Stimulated activated CD4-positive, alpha-beta T cell treated with anti-CD3 and anti-CD28 coated beads, Interleukin-2, amount 100 ng/mL, for 48 hours (primary cell): Measurements from ENCODE around the gene ACVR1C.
"Not testable (repeated sequence)": the region's sequence is repeated elsewhere in the genome, so short reads cannot be mapped to it uniquely, and the experiment has no call there.

Experiments used
- DNase-seq, 2 donors: peaks; one replicate each; pipeline ENCODE4 v3.0.0-alpha.2; 2020

ACVR1C gene

DNA sequence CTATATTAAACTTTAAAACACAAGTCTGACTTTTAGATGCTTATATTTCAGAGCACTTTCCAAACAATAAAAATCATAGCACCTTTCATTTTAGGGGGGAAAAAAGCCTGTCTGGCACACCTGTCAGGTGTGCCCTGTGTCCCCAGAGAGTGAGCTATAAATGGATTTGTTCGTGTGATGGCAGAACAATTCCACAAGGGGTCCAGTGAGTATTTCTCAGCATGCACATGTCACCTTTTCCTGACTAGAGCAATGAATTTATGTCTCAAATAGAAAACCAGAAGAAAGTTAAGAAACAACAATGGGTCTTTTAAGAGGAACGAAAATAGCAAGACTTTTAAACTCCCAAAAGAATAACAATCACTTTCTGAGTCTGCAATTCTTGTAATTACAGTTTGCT is 55.9 kb downstream of the ACVR1C start:
- DNase-seq, result no peak

DNA sequence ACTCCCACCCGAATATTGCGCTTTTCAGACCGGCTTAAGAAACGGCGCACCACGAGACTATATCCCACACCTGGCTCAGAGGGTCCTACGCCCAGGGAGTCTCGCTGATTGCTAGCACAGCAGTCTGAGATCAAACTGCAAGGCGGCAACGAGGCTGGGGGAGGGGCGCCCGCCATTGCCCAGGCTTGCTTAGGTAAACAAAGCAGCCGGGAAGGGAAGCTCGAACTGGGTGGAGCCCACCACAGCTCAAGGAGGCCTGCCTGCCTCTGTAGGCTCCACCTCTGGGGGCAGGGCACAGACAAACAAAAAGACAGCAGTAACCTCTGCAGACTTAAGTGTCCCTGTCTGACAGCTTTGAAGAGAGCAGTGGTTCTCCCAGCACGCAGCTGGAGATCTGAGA is 62.0 kb downstream of the ACVR1C start:
- not testable (repeated sequence) for DNase-seq

DNA sequence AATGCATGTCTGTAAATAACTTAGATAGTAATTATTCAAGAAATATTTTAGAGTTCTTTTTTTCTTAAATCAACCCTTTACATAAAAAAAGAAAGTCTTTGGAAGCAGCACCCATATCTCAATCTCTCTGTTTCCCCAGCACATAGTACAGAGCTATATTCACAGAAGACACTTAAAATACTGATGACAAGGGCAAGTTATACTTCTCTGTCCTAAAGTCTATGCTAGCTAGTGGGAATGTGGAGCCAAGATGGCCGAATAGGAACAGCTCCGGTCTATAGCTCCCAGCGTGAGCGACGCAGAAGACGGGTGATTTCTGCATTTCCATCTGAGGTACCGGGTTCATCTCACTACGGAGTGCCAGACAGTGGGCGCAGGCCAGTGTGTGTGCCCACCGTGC is 62.6 kb downstream of the ACVR1C start:
- not testable (repeated sequence) for DNase-seq

GRCh38 chr2:157565550-157565949 is 63.1 kb downstream of the ACVR1C start:
- DNase-seq, result no peak

- no peak for DNase-seq
Observed at GRCh38 chr2:157559890-157560289, 68.8 kb downstream of the ACVR1C start.

GRCh38 chr2:157559461-157559860 is 69.2 kb downstream of the ACVR1C start:
- DNase-seq, result no peak

DNA sequence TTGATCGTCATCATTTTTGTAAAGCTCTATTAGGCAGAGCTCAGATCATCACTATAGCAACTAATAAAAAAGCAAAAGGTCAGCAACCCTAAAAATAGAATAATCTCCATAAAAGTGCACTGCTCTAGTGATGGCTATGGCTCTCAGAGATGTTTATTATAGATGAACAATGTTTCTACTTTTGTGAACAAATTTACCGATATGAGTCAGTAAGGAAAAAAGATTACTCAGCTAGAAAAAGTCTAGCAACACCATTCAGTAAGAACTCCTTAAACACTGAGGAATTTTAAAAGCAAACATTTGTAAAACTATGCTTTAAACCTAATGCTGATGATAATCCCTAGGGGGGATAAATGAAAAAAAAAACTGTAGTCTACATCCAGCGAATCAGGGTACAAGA is 69.6 kb downstream of the ACVR1C start:
- no peak for DNase-seq

DNA sequence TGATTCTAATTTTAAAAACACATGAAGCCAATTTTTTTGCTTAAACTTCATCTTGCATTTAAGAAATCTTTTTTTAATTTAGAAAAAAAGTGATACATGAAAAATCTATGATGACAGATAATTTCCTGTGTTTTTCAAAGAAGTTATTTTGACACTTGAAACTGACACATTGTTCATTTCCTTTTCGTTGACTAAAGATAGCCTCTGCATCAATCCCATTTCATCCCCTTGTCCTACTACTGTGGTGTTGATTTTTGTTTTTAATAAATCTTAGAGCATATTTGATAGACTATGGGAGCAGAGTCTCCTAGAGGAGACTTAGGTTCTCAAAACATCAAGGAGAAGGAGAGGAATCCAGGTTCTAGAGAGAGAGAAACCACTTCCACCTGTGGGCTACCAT is 70.9 kb downstream of the ACVR1C start:
- no peak for DNase-seq

DNA sequence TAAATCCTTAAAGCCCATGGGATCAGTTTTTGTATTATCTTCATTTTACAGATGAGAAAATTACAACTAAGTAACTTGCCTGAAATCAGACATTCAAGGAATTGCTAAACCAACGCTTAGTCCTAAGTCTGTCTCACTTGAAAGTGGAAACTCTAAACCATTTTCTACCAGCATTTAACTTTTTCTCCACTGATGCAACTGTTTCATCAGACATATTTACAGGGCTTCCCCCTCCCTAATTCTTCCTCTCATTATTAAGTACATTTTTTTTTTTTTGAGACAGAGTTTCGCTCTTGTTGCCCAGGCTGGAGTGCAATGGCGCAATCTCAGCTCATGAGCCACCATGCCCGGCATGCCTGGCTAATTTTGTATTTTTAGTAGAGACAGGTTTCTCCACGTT is 88.6 kb downstream of the ACVR1C start:
- no peak for DNase-seq

DNA sequence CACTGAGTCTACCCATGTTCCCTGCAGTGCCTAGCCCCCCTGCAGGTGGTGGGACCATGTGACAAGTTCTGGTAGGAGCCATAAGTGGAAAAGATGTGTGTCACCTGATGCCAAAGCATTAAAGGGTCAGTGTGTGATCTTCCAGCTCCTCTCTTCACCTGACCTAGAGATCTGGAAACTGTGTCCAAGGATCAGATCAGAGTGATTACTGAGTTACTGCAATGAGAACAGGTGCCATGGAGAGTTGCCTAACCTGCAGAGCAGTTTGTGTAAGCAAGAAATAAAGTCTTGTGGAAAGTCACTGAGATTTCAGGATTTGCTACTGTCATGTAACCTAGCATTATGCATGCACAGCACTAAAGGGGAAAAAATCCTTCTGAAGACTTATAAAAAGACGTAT is 90.6 kb downstream of the ACVR1C start:
- no peak for DNase-seq

DNA sequence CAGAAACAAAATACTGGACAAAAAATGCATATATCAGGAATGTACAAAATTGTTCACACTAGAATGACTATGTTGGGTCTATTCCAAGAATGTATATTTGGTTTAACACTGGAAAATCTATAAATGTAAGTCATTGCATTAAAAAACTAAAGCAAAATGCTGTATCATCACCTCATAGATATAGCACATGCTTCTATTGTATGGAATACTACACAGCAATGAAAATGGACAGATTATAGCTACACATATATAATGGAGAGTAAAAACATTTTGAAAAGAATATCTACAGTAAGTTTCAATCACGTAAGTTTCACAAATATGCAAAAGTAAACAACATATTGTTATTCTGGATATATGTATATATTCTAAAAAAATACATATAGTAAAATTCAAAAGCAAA is 91.8 kb downstream of the ACVR1C start:
- no peak for DNase-seq

DNA sequence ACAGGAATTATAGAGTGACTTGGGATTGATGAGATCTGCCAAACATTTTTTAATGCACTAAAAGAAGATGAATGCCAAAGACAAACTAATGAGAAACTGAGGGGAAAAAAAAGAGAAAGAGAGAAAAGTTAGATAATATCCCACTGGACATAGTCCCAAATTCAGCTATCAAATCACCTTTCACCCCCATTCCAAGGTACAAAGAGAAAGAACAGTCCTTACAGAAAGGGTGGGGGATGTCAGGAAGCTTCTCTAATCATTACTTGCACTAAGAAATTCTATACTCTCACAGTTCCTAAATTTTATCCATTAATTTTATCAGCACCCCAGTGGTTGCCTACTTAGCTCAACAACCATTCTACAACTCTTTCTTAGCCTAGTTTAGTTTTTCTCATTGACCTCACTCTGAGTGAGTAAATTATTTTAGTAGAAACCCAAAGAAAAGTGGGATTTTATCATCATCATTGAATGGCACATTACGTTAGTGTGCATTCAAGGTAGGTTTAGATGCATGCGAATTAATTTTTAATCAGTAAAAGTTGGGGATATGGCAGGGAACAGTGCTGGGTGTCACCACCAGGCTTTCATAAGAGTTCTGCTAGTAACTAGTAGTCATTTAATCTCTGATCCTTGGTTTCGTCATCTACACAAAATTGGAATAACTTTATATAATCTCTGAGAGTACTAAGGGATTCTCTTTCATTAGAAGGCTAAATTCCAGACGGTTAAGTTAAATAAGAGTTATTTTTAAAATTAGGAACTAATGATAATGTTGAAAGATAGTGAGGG is 99.5 kb downstream of the ACVR1C start:
- no peak for DNase-seq

DNA sequence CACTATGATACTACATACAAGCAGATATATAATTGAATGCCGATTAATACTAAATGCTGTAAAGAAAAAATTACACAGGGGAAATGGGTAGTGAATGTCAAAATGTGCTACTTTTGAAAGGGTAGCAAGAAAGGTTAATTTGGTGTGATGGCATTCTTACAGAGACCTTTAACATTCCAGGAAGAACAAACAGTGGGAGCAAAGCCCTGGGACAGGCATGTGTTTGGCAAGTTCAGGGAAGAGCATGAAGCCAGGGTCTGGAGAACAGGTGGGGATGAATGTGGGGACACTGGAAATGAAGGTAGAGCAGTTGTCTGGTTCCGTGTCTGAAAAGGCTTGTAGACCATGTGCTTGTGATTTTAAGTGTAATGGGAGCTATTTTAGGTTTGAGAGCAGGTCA is 102.6 kb downstream of the ACVR1C start:
- no peak for DNase-seq

DNA sequence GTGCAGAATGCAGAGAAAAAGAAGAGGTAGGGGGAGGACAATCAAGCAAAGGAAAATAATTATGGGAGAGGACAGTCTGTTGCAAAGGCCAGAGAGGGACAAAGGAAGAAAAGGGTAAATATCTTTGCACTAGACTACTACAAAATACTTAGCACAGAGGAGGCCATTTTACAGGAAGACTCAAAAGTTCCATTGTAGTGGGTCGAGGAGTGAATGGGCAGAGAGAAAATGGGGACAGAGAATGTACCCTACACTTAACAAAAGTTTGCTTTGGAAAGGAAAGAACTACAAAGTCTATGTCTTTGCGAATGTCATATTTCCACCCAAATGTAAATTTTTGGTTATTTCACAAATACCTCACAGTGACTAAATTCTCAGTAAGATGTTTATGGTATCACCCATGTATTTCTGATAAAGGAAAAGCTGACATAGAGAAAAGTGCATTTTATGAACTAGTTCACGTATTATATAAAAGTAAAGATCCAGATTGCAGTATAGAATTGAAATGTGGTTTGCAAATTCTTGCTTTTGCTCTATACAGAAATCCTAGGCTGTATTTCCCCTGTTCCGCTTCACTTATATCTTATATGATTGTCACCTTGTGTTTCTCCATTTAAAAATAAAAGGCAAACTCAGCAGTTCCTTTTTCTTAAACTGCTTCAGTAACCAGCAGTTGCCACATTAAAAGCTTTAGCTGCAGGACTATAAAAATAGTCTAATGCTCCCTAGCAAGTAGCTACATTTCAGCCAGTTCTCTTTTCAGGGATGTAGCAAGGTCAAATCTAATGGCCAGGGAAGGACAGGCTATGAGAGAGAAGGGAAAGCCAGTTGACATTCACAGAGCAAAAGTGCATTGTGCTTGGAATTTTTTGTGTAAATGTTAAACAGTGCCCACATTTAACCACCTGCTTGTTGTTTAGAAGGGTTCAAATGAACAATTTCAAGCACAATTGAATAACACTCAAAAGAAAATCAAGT is 105.1 kb downstream of the ACVR1C start:
- DNase-seq, result no peak

DNA sequence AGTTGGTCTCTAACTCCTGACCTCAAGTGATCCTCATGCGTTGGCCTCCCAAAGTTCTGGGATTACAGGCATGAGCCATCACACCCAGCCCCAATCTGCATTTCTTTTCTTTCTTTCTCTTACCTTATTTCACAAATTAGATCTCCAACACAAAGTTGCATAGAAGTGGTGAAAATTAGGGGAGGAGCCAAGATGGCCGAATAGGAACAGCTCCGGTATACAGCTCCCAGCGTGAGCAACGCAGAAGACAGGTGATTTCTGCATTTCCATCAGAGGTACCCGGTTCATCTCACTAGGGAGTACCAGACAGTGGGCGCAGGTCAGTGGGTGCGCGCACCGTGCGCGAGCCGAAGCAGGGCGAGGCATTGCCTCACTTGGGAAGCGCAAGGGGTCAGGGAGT is 113.7 kb downstream of the ACVR1C start:
- not testable (repeated sequence) for DNase-seq

GRCh38 chr2:157509744-157510143 is 118.9 kb downstream of the ACVR1C start:
- no peak for DNase-seq

GRCh38 chr2:157508676-157509075 is 120.0 kb downstream of the ACVR1C start:
- DNase-seq, result no peak

- no peak for DNase-seq
Observed at GRCh38 chr2:157506586-157506985, 122.1 kb downstream of the ACVR1C start.

DNA sequence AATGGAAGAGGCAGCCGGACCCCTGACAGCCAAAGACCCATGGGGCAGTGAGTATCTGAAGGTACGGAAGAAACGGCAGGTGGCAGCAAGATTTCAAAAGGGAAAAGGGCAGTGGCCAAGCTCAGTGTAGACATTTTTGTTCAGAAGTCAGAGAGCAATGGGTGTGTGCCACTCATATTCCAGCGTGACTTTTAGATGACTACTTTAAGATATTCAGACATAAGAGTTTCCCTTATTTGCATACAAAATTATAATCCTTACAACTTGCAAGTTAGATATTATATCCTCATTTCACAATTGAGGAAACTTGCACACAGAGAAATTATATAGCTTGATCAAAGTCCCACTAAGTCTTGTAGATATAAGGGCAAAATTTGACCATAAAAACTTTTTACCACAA is 124.0 kb downstream of the ACVR1C start:
- no peak for DNase-seq

DNA sequence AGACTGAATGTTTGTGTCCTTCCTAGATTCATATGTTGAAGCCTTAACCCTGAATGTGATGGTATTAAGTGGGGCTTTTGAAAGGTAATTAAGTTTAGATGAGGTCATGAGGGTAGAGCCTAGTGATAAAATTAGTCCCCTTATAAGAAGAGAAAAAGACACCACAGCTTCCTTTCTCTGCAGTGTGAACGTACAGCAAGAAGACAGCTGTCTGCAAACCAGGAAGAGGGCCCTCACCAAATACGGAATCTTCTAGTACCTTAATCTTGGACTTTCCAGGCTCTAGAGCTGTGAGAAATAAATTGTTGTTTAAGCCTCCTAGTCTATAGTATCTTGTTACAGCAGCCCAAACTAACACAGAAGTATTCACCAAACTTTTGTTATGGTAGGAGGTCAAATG is 127.6 kb downstream of the ACVR1C start:
- DNase-seq, result no peak

DNA sequence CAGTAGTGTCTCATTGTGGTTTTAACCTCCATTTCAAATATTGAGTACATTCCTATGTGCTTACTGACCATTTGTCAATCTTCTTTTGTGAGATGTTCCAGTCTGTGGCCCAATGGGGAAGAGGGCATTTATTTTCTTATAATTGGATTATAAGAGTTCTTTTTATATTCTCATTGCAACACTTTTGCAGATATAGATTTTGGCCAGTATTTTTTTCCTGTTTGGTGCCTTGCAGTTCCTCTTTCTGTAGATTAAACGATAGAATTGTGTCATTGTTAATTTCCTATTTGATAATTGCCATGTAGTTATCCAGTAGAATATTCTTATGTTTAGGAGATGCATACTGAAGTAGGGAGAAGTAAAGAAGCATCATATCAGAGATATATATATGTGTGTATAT is 128.3 kb downstream of the ACVR1C start:
- no peak for DNase-seq

- no peak for DNase-seq
Observed at GRCh38 chr2:157498483-157498882, 130.2 kb downstream of the ACVR1C start.

GRCh38 chr2:157497638-157498314 is 130.9 kb downstream of the ACVR1C start:
- no peak for DNase-seq
